ENCODE measurements around the gene SCGB1A1. TPM values are rescaled to one million over a fixed set of nuclear protein-coding genes. Genes with fewer than 3 reads are reported as not detected.
"Not testable (repeated sequence)": the region's sequence is repeated elsewhere in the genome, so short reads cannot be mapped to it uniquely, and the experiment has no call there.

SCGB1A1 gene
- total RNA-seq, 1 donor from 2014 or later: not detected

DNA sequence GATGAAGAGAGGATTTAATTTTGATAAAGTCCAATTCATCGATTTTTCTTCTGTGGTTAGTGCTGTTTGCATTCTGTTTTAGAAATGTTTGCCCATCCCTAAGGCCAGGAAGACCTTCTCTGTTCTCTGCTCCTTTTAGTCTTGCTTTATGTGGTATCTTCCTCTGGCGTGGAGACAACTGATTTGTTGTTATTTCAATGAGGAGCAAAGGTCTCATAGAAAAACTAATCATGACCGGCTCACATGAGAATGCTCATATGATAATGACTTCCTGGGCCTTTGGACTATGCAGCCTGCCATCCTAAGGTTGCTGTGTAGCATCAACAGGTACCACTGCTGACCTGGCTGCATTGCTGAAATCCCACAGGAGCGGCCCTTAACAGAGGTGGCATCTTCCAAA, 19.8 kb downstream of the SCGB1A1 start:
- intact Hi-C loops (cut with DNase I): no loop called here
- no peak for ATAC-seq (ENCODE audit: poor library complexity)
- no peak for DNase-seq

DNA sequence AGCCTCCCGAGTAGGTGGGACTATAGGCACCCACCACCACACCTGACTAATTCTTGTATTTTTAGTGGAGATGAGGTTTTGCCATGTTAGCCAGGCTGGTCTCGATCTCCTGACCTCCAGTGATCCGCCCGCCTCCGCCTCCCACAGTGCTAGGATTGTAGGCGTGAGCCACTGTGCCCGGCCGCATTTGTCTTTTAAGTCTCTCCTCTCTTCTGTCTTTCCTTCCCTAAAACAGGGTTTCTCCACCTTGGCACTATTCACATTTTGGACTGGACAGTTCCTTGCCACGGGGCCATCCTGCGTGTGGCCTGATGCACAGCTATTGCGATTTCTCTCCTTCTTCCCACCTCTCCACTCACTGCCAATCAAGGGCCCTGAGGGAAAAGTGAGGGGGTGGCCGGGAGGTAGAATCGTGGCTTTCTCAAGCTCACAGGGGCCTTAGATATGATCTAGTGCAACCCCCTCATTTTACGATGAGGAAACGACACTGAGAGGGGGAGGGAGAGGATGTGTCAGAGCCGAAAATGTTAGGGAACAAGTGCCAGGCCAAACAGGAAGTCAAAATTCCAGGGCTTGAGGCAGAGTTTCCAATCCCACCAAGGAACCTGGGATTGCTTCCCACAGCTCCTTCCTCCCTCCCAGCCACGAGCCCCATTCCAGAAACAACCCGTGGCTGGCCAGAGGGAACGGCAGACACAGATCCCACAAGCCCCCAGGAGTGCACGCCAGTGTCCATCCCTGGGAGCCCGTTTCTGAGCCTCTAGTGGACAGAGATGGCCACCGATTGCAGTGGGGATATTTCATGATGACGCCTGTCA, 21.2 kb downstream of the SCGB1A1 start:
- ATAC-seq (ENCODE audit: poor library complexity) (peak; percentile 8), DNase-seq (no peak)
- intact Hi-C loops (cut with DNase I): no loop called here

DNA sequence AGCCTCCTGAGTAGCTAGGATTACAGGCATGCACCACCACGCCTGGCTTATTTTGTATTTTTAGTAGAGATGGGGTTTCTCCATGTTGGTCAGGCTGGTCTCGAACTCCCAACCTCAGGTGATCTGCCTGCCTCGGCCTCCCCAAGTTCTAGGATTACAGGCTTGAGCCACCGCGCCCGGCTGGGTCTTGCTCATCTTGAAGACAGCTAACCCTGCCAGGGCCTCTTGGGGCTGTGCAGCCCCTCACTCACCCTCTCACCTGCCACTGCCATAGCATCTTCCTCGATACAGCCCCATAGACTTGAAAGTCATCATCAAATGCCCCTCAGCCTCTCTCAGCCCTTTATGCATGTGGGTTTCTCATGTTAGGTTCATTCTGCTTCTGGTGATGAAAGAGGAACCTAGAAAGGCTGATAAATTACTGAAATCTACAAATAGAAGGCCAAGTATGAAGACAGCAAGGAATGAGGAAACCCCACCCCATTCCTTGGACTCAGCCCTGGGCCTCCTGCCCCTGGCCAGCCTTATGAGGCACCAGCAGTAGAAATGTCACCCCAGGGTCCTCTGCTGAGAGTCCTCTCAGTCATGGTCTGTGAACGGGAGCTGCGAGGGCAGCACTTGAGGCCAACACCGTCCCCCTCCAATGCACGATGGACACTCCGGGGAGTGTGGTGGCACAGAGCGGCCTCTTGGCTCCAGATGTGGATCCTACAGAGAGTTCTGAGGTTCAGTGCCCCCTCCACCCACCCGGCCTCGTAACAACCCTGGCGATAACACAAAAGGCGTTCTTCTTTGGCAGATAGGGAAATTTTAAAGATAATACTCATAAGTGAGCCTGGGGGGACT, 24.8 kb downstream of the SCGB1A1 start:
- peak; percentile 65 for DNase-seq
- peak; percentile 65 for ATAC-seq (ENCODE audit: poor library complexity)
- intact Hi-C loops (cut with DNase I): no loop called here

DNA sequence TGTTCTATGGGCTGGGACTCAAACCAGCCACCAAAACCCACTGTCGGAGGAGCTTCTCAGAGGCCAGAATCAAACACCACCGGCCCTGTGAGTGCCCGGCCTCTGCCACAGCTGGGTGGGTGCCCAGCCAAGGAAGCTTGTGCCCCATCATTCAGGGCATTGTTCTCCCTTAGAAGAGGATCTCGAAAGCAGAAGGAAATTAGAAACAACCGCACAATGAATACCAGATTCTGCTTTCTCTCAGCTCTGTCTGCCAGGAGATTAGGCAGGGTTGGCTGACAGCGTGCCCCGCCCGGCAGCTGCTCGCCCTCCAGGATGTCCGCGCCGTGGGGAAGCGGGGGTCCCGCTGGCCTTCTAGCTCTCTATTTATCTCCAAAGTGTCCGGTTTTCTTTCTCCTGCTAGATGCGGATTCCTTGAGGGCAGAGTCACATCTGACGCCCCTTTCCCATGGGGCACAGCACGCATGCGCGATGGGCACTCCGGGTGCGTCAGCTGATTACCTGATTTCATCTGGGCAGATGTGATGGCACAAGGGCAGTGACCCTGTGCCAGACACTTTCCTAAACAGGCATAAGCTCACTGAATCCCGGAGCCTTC, 25.5 kb downstream of the SCGB1A1 start:
- peak; percentile 70 for ATAC-seq (ENCODE audit: poor library complexity)
- intact Hi-C loops (cut with DNase I): no loop called here

DNA sequence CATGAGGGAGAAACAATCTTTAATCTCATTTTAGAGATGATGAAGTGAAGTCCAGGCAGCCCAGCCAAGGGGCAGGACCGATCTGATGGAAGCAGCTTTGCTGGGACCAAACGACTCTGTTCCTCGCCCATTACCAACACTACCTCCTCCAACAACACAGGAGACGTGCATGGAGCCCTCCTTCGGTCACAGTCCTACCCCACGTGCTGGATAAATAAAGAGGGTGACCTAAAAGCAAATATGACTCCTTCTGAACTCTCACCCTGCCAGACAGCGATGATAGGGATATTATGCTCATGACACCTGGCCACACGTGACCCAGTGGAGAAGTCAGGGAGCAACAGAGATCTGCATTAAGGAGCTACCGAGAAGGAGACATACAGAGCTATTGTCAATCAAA, 26.0 kb downstream of the SCGB1A1 start:
- no peak for DNase-seq
- ATAC-seq (ENCODE audit: poor library complexity): peak; percentile 36
- intact Hi-C loops (cut with DNase I): no loop called here

More for the DNA sequence above, 25.5 kb downstream of the SCGB1A1 start:
- DNase-seq: peak; percentile 83

DNA sequence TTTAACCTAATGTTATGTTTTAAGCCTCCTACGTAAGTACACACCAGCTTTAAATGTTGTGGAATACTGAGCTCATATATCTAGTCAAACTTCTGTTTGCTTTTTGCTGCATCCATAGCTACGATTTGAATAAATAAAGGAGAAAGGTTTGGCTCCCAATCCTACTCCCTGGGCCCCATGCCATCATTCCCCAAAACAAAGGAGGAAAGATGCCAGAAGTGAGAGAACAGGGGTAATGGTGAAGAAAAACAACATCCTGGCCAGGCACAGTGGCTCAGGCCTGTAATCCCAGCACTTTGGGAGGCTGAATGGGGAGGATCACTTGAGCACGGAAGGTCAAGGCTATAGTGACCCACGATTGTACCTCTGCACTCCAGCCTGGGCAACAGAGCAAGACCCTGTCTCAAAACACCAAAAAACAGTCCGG, 26.5 kb downstream of the SCGB1A1 start:
- intact Hi-C loops (cut with DNase I): no loop called here

DNA sequence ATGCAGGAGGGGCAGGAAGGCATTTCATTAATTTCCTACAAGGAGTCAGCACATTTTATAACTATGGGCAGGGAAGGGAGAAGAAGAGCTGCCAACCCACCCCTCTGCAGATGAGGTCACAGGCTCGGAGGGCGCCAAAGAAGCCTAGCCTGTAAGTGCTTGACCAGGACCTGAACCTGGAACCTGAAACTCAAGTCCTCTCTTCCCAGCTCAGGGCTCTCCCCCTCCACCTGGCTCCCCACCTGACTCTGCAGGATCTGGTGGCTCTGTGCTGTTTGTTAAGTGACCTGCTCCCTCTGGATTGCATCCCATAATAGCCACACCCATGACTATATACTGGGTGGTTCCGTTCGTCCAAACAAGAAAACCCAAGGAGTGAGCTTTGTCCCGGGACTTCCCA, 27.3 kb downstream of the SCGB1A1 start:
- intact Hi-C loops (cut with DNase I): no loop called here
- no peak for ATAC-seq (ENCODE audit: poor library complexity)
- DNase-seq: peak; percentile 61

More for the DNA sequence above, 26.5 kb downstream of the SCGB1A1 start:
- DNase-seq (peak; percentile 65), ATAC-seq (ENCODE audit: poor library complexity) (peak; percentile 44)

DNA sequence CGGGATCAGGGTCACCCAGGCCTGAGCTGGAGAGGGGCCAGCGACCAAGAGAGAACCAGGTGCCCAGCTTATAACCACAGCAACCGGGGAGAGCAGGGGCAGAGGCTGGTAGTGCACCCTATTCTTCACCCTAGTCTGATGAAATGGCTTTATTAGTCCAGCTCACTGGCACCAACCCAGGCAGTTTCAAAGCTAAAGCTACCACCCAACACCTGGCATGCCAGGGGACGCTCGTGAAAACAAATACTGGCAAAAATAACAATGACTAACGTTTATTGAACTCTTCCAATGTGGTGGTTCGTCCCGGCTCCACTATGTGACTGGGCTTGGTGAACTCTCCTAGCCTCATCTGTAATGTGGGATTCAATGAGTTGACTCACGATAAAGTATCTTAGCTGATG, 30.6 kb downstream of the SCGB1A1 start:
- intact Hi-C loops (cut with DNase I): no loop called here
- DNase-seq (no peak), ATAC-seq (ENCODE audit: poor library complexity) (no peak)

DNA sequence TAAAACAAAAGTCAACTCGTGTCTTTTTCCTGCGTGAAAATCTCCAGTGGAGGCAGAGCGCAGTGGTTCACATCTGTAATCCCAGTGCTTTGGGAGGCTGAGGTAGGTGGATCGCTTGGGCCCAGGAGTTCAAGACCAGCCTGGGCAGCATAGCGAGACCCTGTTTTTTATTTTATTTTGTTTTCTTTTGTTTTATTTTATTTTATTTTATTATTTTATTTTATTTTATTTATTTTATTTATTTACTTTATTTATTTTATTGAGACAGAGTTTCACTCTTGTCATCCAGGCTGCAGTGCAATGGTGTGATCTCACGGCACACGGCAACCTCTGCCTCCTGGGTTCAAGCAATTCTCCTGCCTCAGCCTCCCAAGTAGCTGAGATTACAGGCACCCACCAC, 31.1 kb downstream of the SCGB1A1 start:
- DNase-seq; ATAC-seq (ENCODE audit: poor library complexity); intact Hi-C loops (cut with DNase I): not testable (repeated sequence)

DNA sequence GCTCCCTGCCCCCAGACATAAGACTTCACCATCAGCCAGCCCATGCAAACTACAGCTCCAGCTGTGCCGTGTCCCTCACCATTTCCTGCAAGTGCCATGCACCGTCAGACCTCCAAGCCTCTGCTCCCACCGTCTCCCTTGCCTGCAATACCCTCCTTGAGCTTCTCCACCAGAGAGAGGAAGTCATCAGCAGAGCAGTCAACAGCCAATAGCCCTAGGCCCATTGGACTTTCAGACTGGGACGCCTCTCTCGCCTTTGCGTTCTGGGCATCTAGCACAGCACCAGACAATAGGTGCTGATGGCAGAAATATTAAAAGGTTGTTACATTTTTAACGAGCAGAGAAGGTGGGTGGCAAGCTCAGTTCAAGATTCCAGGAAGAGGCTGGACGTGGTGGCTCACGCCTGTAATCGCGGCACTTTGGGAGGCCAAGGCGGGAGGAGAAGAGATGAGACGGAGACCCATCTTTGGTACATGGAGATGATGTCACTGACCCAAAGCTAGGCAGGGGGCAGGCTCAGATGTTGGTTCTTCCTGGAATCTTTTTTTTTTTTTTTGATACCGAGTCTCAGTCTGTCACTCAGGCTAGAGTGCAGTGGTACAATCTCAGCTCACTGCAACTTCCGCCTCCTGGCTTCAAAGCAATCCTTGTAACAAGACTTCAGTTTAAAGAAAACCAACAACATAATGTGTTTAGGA, 31.9 kb downstream of the SCGB1A1 start:
- intact Hi-C loops (cut with DNase I): no loop called here
- DNase-seq (no peak), ATAC-seq (ENCODE audit: poor library complexity) (no peak)

DNA sequence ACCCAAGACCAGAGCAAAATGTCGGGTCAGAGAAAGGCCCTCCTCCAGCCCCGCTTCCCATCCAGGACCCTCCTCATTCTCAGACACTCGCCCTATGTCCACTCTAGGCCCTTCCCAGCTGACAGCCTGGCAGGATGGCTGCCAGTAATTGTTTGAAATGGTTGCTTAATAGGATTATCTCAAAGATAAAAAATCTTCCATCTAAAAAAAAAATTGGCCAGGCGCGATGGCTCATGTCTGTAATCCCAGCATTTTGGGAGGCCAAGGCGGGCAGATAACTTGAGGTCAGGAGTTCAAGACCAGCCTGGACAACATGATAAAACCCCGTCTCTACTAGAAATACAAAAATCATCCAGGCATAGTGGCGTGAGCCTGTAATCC, 32.4 kb downstream of the SCGB1A1 start:
- DNase-seq (no peak), ATAC-seq (ENCODE audit: poor library complexity) (no peak)
- intact Hi-C loops (cut with DNase I): no loop called here

DNA sequence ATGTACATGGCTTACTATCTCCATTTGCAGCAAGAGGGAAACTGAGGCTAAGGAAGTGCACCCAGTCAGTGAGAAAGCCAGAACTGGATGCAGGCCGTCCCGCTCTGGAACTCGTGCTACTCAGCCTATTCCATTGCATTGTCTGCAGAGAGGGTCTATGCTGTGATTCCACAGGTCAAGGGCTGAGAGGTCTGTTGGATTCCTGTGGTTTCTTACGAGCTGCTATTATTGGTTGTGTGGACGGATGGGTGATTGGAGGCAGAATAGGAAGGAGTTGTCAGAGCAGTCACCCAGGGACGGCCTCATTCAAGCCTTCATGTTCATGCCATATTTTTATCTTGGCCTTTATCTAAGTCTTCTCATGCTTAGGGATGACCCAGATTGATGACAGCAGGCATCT, 33.4 kb downstream of the SCGB1A1 start:
- DNase-seq (peak; percentile 0), ATAC-seq (ENCODE audit: poor library complexity) (no peak)
- intact Hi-C loops (cut with DNase I): no loop called here

DNA sequence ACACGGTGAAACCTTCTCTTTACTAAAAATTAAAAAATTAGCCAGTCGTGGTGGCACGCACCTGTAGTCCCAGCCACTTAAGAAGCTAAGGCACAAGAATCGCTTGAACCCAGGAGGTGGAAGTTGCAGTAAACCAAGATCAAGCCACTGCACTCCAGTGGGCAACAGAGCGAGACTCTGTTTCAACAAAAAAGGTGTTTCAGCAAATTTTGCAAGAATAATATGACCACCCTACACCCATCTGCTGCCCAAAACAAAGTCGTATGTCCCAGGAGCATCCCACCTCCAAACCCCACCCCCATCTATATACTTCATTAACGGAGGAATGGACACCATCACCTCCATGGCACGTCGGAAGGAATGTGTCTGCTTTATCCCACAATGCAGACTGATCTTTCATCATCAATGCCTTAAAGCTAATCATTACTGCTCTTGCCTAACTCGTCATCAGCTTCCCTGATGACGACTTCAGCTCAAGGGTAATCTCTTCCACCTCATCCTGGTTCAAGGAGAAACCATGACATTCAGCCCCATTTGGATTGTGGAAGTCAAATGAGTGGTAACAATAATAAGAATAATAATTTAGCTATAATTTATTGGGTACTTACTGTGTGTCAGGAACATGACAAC, 34.1 kb downstream of the SCGB1A1 start:
- no peak for DNase-seq
- intact Hi-C loops (cut with DNase I): no loop called here
- no peak for ATAC-seq (ENCODE audit: poor library complexity)

DNA sequence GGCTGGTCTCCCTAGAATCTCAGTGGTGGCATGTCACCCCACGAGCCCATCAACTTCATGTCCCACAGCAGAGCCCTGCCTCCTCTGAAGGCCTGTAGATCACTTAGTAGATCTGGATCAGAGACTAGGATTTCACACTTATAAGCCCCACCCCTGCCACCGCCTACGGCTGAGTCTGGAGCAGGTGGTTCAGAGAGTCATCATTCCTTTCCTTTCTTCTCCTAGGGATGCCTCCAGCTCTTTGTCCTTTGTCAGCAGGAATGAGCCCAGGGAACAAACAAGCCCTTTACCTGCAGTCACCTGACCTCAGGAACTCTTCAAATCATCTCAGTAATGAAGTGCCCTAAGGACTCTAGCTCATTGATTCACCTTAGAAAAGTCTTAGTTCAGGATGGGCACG, 37.8 kb downstream of the SCGB1A1 start:
- ATAC-seq (ENCODE audit: poor library complexity) (no peak), DNase-seq (no peak)
- intact Hi-C loops (cut with DNase I): no loop called here

DNA sequence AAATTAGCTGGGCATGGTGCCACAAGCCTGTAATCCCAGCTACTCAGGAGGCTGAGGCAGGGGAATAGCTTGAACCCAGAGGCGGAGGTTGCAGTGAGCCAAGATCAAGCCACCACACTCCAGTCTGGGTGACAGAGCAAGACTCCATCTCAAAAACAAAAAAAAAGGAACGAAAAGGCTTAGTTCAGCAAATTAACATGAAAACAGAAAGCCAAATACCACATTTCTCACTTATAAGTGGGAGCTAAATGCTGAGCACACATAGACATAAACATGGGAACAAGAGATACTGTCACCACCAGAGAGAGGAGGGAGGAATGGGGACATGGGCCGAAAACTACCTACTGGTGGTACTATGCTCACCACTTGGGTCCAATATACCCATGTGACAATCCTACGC, 38.6 kb downstream of the SCGB1A1 start:
- intact Hi-C loops (cut with DNase I): no loop called here
- DNase-seq (no peak), ATAC-seq (ENCODE audit: poor library complexity) (no peak)

DNA sequence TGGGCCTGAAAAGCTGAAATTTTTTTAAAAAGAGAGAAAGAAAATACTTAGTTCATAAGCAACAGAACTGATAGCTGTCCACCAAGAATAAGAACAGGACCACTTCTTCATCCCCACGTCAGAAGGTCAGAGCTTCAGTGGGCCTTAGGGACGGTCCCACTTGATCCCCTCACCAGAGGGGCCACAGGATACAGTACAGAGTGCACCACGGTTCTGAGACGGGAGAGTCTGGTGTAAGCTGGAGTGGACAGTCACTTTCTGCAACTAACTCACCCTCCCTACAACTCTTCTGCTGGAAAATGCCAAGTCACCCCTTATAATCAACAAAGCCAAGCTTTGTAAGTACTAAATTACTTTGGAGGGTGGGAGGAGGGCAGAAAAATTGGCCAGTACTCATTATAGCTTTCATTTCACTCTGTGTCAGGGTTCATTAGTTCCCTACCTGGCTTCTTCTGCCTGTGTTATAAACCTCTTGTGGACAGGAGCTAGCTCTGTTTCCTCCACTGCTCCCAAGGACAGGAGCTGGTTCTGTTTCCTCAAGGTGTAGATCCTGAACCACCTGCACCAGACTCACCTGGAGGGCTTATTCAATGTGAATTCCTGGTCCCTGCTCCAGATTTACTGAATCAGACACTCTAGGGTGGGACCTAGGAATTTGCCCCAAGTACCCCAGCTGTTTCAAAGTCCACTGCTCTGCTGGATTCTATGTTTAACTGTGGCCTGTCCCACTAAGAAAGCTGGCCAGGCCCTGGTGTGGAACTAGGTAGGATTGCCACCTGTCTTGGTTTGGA, 39.6 kb downstream of the SCGB1A1 start:
- no peak for ATAC-seq (ENCODE audit: poor library complexity)
- no peak for DNase-seq
- intact Hi-C loops (cut with DNase I): no loop called here

DNA sequence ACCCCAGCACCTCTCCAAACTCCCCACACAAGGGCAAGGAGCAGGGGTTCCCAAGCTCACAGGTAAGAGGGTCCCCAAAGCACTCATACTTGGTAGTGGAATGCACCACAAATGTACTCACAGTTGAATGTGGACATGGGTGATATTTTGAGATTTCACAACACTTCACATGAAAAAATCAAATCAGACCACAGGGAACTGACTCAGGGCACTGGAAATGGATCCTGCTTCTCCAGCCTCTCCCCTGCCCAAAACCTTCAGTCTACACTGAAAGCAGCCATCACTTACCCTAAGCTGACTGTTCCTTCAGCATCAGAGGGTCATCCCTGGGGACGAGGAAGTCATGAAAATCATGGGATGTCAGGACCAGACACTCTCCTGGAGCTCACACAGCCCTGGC, 40.2 kb downstream of the SCGB1A1 start:
- ATAC-seq (ENCODE audit: poor library complexity) (no peak), DNase-seq (no peak)
- intact Hi-C loops (cut with DNase I): no loop called here

Measured in Right ventricle myocardium superior (tissue), 1 donor.